MM.1S (cell line): Measurements from ENCODE around the gene TBL1X.

Source experiments
- DNase-seq: peaks from one replicate; pipeline ENCODE4 v3.0.0-alpha.2; 2015
- H2AFZ ChIP-seq: fragments of 300-600 bp; sonication (generic); 2 replicates; pipeline ENCODE4 v1.6.0; 2016; ENCODE audit warnings: antibody characterized with exemption, low read length
- H3F3A ChIP-seq: fragments of 300-600 bp; sonication (generic); 2 replicates; pipeline ENCODE4 v1.6.1; 2016; ENCODE audit warnings: mild to moderate bottlenecking, antibody characterized with exemption, low read length, moderate library complexity, mixed read lengths; ENCODE audit not compliant: insufficient read depth
- H3K27ac ChIP-seq: fragments of 300-600 bp; sonication (generic); 2 replicates; pipeline ENCODE4 v1.5.1; 2016; ENCODE audit warnings: mild to moderate bottlenecking, low read length
- H3K27me3 ChIP-seq: fragments of 300-600 bp; sonication (generic); replicated peaks from 2 replicates; pipeline ENCODE4 v1.6.0; 2016; ENCODE audit warnings: low read length; ENCODE audit not compliant: insufficient read depth
- H3K36me3 ChIP-seq: fragments of 300-600 bp; sonication (generic); replicated peaks from 2 replicates; pipeline ENCODE4 v1.6.1; 2016; ENCODE audit warnings: mild to moderate bottlenecking, low read length, mixed read lengths; ENCODE audit not compliant: insufficient read depth
- H3K4me1 ChIP-seq: fragments of 300-600 bp; sonication (generic); 2 replicates; pipeline ENCODE4 v1.6.1; 2016; ENCODE audit warnings: low read length, mixed read lengths
- H3K4me2 ChIP-seq: fragments of 300-600 bp; sonication (generic); 2 replicates; pipeline ENCODE4 v1.6.0; 2016; ENCODE audit warnings: low read depth, low read length
- H3K4me3 ChIP-seq: fragments of 300-600 bp; sonication (generic); 2 replicates; pipeline ENCODE4 v1.5.1; 2016; ENCODE audit warnings: low read length, mixed read lengths
- H3K79me2 ChIP-seq: fragments of 300-600 bp; sonication (generic); 2 replicates; pipeline ENCODE4 v1.6.1; 2016; ENCODE audit warnings: mixed run types, low read length, mixed read lengths
- H3K9ac ChIP-seq: fragments of 300-600 bp; sonication (generic); 2 replicates; pipeline ENCODE4 v1.6.1; 2016; ENCODE audit warnings: low read length, mixed read lengths
- H3K9me2 ChIP-seq: fragments of 300-600 bp; sonication (generic); replicated peaks from 2 replicates; pipeline ENCODE4 v1.6.1; 2016; ENCODE audit warnings: mild to moderate bottlenecking, low read length, mixed read lengths; ENCODE audit not compliant: insufficient read depth
- H3K9me3 ChIP-seq: fragments of 300-600 bp; sonication (generic); replicated peaks from 2 replicates; pipeline ENCODE4 v1.6.1; 2016; ENCODE audit warnings: mild to moderate bottlenecking, low read length, mixed read lengths; ENCODE audit not compliant: insufficient read depth
- H4K20me1 ChIP-seq: fragments of 300-600 bp; sonication (generic); 2 replicates; pipeline ENCODE4 v1.6.1; 2016; ENCODE audit warnings: mild to moderate bottlenecking, low read length, moderate library complexity, mixed read lengths; ENCODE audit not compliant: insufficient read depth
- CTCF ChIP-seq: fragments of 300-600 bp; sonication (generic); IDR thresholded peaks from 2 replicates; pipeline ENCODE4 v1.5.1; 2016; ENCODE audit warnings: antibody characterized with exemption, low read length, mixed read lengths
- EZH2 ChIP-seq: fragments of 300-600 bp; sonication (generic); optimal IDR thresholded peaks from 2 replicates; pipeline ENCODE3; 2017; ENCODE audit warnings: low read depth, mild to moderate bottlenecking, antibody characterized with exemption, low read length, mixed read lengths
- EZH2phosphoT487 ChIP-seq: fragments of 300-600 bp; sonication (generic); IDR thresholded peaks from 2 replicates; pipeline ENCODE4 v1.6.1; 2018; ENCODE audit warnings: antibody characterized with exemption, low read length

Gene TBL1X

GRCh38 chrX:9597361-9598035 lies 132.6 kb downstream of the TBL1X start:
- no peaks in the 10 kb centered on the region for H3F3A ChIP-seq
- DNase-seq, result no peak
- H3K27ac ChIP-seq, result no peak overlapping the region
- no peak for TF ChIP-seq EZH2
- no peak for TF ChIP-seq CTCF
- TF ChIP-seq EZH2phosphoT487, result no peak
- H3K79me2 ChIP-seq, result peaks cover 78% of the 10 kb centered on the region
- H3K4me2 ChIP-seq, result no peak overlapping the region
- H3K4me3 ChIP-seq, result no peak overlapping the region
- no peaks in the 10 kb centered on the region for H3K27me3 ChIP-seq
- no peaks in the 10 kb centered on the region for H3K9me3 ChIP-seq
- no peaks in the 10 kb centered on the region for H3K4me1 ChIP-seq
- H3K9me2 ChIP-seq, result no peaks in the 10 kb centered on the region
- no peaks in the 10 kb centered on the region for H4K20me1 ChIP-seq
- no peaks in the 10 kb centered on the region for H3K36me3 ChIP-seq
- H2AFZ ChIP-seq, result no peak overlapping the region
- no peak overlapping the region for H3K9ac ChIP-seq

- H3K4me1 ChIP-seq, result no peaks in the 10 kb centered on the region
- no peak for TF ChIP-seq EZH2
- TF ChIP-seq CTCF, result no peak
- no peak for TF ChIP-seq EZH2phosphoT487
Measured at GRCh38 chrX:9598344-9598743, 133.5 kb downstream of the TBL1X start.

GRCh38 chrX:9604111-9604907 lies 139.5 kb downstream of the TBL1X start:
- no peak for TF ChIP-seq CTCF
- no peak for TF ChIP-seq EZH2phosphoT487
- TF ChIP-seq EZH2, result no peak
- H4K20me1 ChIP-seq, result no peaks in the 10 kb centered on the region
- no peaks in the 10 kb centered on the region for H3K36me3 ChIP-seq
- no peak for DNase-seq
- no peaks in the 10 kb centered on the region for H3K27me3 ChIP-seq
- H3K9me3 ChIP-seq, result no peaks in the 10 kb centered on the region
- H3K4me2 ChIP-seq, result no peak overlapping the region
- H3K79me2 ChIP-seq, result peaks cover 68% of the 10 kb centered on the region
- no peaks in the 10 kb centered on the region for H3K4me1 ChIP-seq
- no peaks in the 10 kb centered on the region for H3F3A ChIP-seq
- no peaks in the 10 kb centered on the region for H3K9me2 ChIP-seq
- H3K4me3 ChIP-seq, result no peak overlapping the region
- no peak overlapping the region for H3K9ac ChIP-seq
- H3K27ac ChIP-seq, result no peak overlapping the region
- no peak overlapping the region for H2AFZ ChIP-seq

More at GRCh38 chrX:9598344-9598743, 133.5 kb downstream of the TBL1X start:
- DNase-seq, result no peak
- no peak overlapping the region for H2AFZ ChIP-seq
- H3K4me3 ChIP-seq, result no peak overlapping the region
- H3K9me3 ChIP-seq, result no peaks in the 10 kb centered on the region
- H3F3A ChIP-seq, result no peaks in the 10 kb centered on the region
- no peak overlapping the region for H3K4me2 ChIP-seq
- H3K79me2 ChIP-seq, result peaks cover 80% of the 10 kb centered on the region
- no peaks in the 10 kb centered on the region for H3K36me3 ChIP-seq
- no peaks in the 10 kb centered on the region for H3K9me2 ChIP-seq
- no peaks in the 10 kb centered on the region for H4K20me1 ChIP-seq
- H3K27me3 ChIP-seq, result no peaks in the 10 kb centered on the region
- no peak overlapping the region for H3K27ac ChIP-seq
- H3K9ac ChIP-seq, result no peak overlapping the region
